H9 (cell line): ENCODE results near the gene ASB10. TPM values are rescaled to one million over a fixed set of nuclear protein-coding genes. Genes with fewer than 3 reads are reported as not detected.
A peak's percentile ranks its signal among the peaks of the same experiment; 100 is the strongest.

Experiments
- DNase-seq: peaks from one replicate; pipeline ENCODE4 v3.0.0-alpha.2; 2017
- H2AFZ ChIP-seq: one replicate; pipeline ENCODE4 v1.6.1; 2013; ENCODE audit warnings: mild to moderate bottlenecking, low read length, control low read depth, moderate library complexity
- H2AK5ac ChIP-seq: 2 replicates; pipeline ENCODE4 v1.6.1; 2013; ENCODE audit warnings: low read length, control low read depth, mixed read lengths; ENCODE audit not compliant: insufficient read length
- H2BK120ac ChIP-seq: one replicate; pipeline ENCODE4 v1.6.1; 2013; ENCODE audit warnings: low read depth, mild to moderate bottlenecking, low read length, control low read depth, inconsistent platforms; ENCODE audit not compliant: poor library complexity, severe bottlenecking
- H2BK12ac ChIP-seq: 2 replicates; pipeline ENCODE4 v1.6.1; 2013; ENCODE audit warnings: low read length, control low read depth, mixed read lengths, low read depth; ENCODE audit not compliant: insufficient read length
- H2BK15ac ChIP-seq: 2 replicates; pipeline ENCODE4 v1.6.1; 2013; ENCODE audit warnings: low read depth, low read length, control low read depth
- H2BK20ac ChIP-seq: one replicate; pipeline ENCODE4 v1.6.1; 2013; ENCODE audit warnings: low read depth, mild to moderate bottlenecking, low read length, control low read depth, inconsistent platforms; ENCODE audit not compliant: poor library complexity, severe bottlenecking
- H2BK5ac ChIP-seq: 2 replicates; pipeline ENCODE4 v1.6.1; 2013; ENCODE audit warnings: low read length, control low read depth, mixed read lengths; ENCODE audit not compliant: insufficient read length
- H3K14ac ChIP-seq: 2 replicates; pipeline ENCODE4 v1.6.1; 2013; ENCODE audit warnings: low read length, control low read depth; ENCODE audit not compliant: insufficient read depth
- H3K18ac ChIP-seq: 2 replicates; pipeline ENCODE4 v1.6.1; 2013; ENCODE audit warnings: low read depth, mild to moderate bottlenecking, mixed read lengths, low read length, control low read depth; ENCODE audit not compliant: insufficient read length
- H3K23ac ChIP-seq: 2 replicates; pipeline ENCODE4 v1.6.1; 2013; ENCODE audit warnings: low read length, control low read depth, mixed read lengths, low read depth; ENCODE audit not compliant: insufficient read length
- H3K23me2 ChIP-seq: 2 replicates; pipeline ENCODE4 v1.6.1; 2013; ENCODE audit warnings: low read depth, mild to moderate bottlenecking, mixed read lengths, low read length, control low read depth; ENCODE audit not compliant: insufficient read length, poor library complexity, severe bottlenecking
- H3K27ac ChIP-seq: 2 replicates; pipeline ENCODE4 v1.5.1; 2013; ENCODE audit warnings: low read length, control low read depth, mixed read lengths, low read depth; ENCODE audit not compliant: insufficient read length
- H3K27me3 ChIP-seq: 2 replicates; pipeline ENCODE4 v1.6.1; 2013; ENCODE audit warnings: low read length, control low read depth, inconsistent platforms; ENCODE audit not compliant: insufficient read depth
- H3K4ac ChIP-seq: 2 replicates; pipeline ENCODE4 v1.6.1; 2013; ENCODE audit warnings: low read depth, mild to moderate bottlenecking, control low read depth, inconsistent platforms, low read length, moderate library complexity
- H3K4me1 ChIP-seq: 2 replicates; pipeline ENCODE4 v1.6.1; 2013; ENCODE audit warnings: low read length, control low read depth, inconsistent platforms; ENCODE audit not compliant: insufficient read depth
- H3K4me2 ChIP-seq: 2 replicates; pipeline ENCODE4 v1.6.1; 2013; ENCODE audit warnings: low read length, control low read depth, mixed read lengths; ENCODE audit not compliant: insufficient read length, insufficient read depth
- H3K56ac ChIP-seq: 2 replicates; pipeline ENCODE4 v1.6.1; 2013; ENCODE audit warnings: low read depth, mild to moderate bottlenecking, mixed read lengths, low read length, control low read depth; ENCODE audit not compliant: insufficient read length
- H3K79me1 ChIP-seq: 2 replicates; pipeline ENCODE4 v1.6.1; 2013; ENCODE audit warnings: low read depth, mild to moderate bottlenecking, moderate library complexity, low read length, control low read depth, inconsistent platforms; ENCODE audit not compliant: insufficient read depth, poor library complexity, severe bottlenecking
- H3K79me2 ChIP-seq: 2 replicates; pipeline ENCODE4 v1.6.1; 2013; ENCODE audit warnings: low read length, control low read depth, inconsistent platforms; ENCODE audit not compliant: insufficient read depth
- H3K9ac ChIP-seq: 2 replicates; pipeline ENCODE4 v1.6.1; 2013; ENCODE audit warnings: low read length, control low read depth, mixed read lengths; ENCODE audit not compliant: insufficient read length; ENCODE audit errors: extremely low read depth
- H3K9me3 ChIP-seq: one replicate; pipeline ENCODE4 v1.6.1; 2013; ENCODE audit warnings: low read depth, low read length, inconsistent platforms; ENCODE audit not compliant: control insufficient read depth
- H3T11ph ChIP-seq: one replicate; pipeline ENCODE4 v1.6.1; 2013; ENCODE audit warnings: mild to moderate bottlenecking, low read length, control low read depth, inconsistent platforms
- H4K20me1 ChIP-seq: one replicate; pipeline ENCODE4 v1.6.1; 2013; ENCODE audit not compliant: control insufficient read depth, insufficient read length, insufficient read depth
- H4K5ac ChIP-seq: 2 replicates; pipeline ENCODE4 v1.6.1; 2013; ENCODE audit warnings: low read depth, mild to moderate bottlenecking, mixed read lengths, low read length, control low read depth; ENCODE audit not compliant: insufficient read length
- H4K8ac ChIP-seq: replicated peaks from 2 replicates; pipeline ENCODE4 v1.6.1; 2013; ENCODE audit warnings: low read length, control low read depth, mixed read lengths, low read depth; ENCODE audit not compliant: insufficient read length
- H4K91ac ChIP-seq: 2 replicates; pipeline ENCODE4 v1.6.1; 2013; ENCODE audit warnings: low read depth, mild to moderate bottlenecking, moderate library complexity, mixed read lengths, low read length, control low read depth; ENCODE audit not compliant: insufficient read length
- H3K27ac Mint-ChIP-seq, 3 experiments: 2 replicates in 2 of 3; 3 replicates in 1 of 3; pipeline ENCODE4 v1.8.0; 2020 to 2021; ENCODE audit warnings: mixed read lengths in 3 of 3, mild to moderate bottlenecking in 1 of 3, moderate library complexity in 1 of 3
- H3K27me3 Mint-ChIP-seq: 2 replicates; pipeline ENCODE4 v1.8.0; 2021; ENCODE audit warnings: low read depth, mild to moderate bottlenecking, moderate library complexity, mixed read lengths
- H3K36me3 Mint-ChIP-seq, 3 experiments: 2 replicates in 2 of 3; 3 replicates in 1 of 3; pipeline ENCODE4 v1.8.0; 2020 to 2021; ENCODE audit warnings: low read depth in 3 of 3, mixed read lengths in 3 of 3; ENCODE audit not compliant: insufficient read depth in 1 of 3
- H3K4me1 Mint-ChIP-seq, 2 experiments: 2 replicates each; pipeline ENCODE4 v1.8.0; 2020; ENCODE audit warnings: mixed read lengths in 2 of 2
- H3K4me3 Mint-ChIP-seq, 2 experiments: 2 replicates in 1 of 2; 3 replicates in 1 of 2; pipeline ENCODE4 v1.8.0; 2020 to 2021; ENCODE audit warnings: mild to moderate bottlenecking in 2 of 2, mixed read lengths in 2 of 2, moderate library complexity in 1 of 2
- H3K9me3 Mint-ChIP-seq, 2 experiments: 2 replicates in 1 of 2; 3 replicates in 1 of 2; pipeline ENCODE4 v1.8.0; 2020; ENCODE audit warnings: mild to moderate bottlenecking in 2 of 2, mixed read lengths in 2 of 2, moderate library complexity in 1 of 2
- CTCF ChIP-seq: fragments of 200-600 bp; sonication (generic); conservative IDR thresholded peaks from 3 replicates; pipeline ENCODE4 v1.8.0; 2021; ENCODE audit warnings: antibody characterized with exemption, mild to moderate bottlenecking
- WGBS: extraction: QIAGEN DNeasy Blood & Tissue Kit; methylation state at CpG from one replicate; pipeline ENCODE4 v1.1.7; 2013; ENCODE audit warnings: missing lambda C conversion rate, low lambda C conversion rate, mixed read lengths; ENCODE audit not compliant: insufficient read length; ENCODE audit errors: extremely low coverage; 5-methylcytosine and 5-hydroxymethylcytosine counted together
- total RNA-seq: library from RNA; stranded (reverse); gene quantifications from 2 replicates; pipeline ENCODE4 v1.2.1, GENCODE V29; 2021

The ASB10 gene
- total RNA-seq, 1 experiment from 2014 or later = not detected

GRCh38 chr7:151144387-151144786, 42.7 kb downstream of the ASB10 start:
- H2BK15ac ChIP-seq = no peak overlapping the region
- no peak overlapping the region for H3K9ac ChIP-seq
- Mint-ChIP-seq H3K27me3 (peaks cover 17% of the 10 kb centered on the region), H3K4me1 (peaks cover 33 to 50% of the 10 kb centered on the region in 2 experiments), H3K36me3 (peaks cover 8 to 43% (median 22%) of the 10 kb centered on the region in 3 experiments; a peak in 6 of 7 replicates), H3K4me3 (no peak overlapping the region), H3K27ac (peak overlapping the region in 1 of 3 experiments; percentile 31; a peak in 3 of 7 replicates), H3K9me3 (no peaks in the 10 kb centered on the region; a peak in 1 of 5 replicates)
- H3K23me2 ChIP-seq = no peaks in the 10 kb centered on the region
- H3K14ac ChIP-seq = no peak overlapping the region
- H2AFZ ChIP-seq = no peak overlapping the region
- H3K4me2 ChIP-seq = no peak overlapping the region
- no peaks in the 10 kb centered on the region for H3K79me2 ChIP-seq
- H2BK20ac ChIP-seq = no peak overlapping the region
- WGBS = no CpG with 5 or more reads among the region's 7 CpGs
- no peak for DNase-seq
- H4K5ac ChIP-seq = no peak overlapping the region
- no peaks in the 10 kb centered on the region for H3K27me3 ChIP-seq
- H4K91ac ChIP-seq = no peak overlapping the region
- H4K20me1 ChIP-seq = no peaks in the 10 kb centered on the region
- H3K9me3 ChIP-seq = no peaks in the 10 kb centered on the region
- H2BK5ac ChIP-seq = no peak overlapping the region
- no peak overlapping the region for H3K56ac ChIP-seq
- H3K4me1 ChIP-seq = no peaks in the 10 kb centered on the region
- no peak overlapping the region for H2AK5ac ChIP-seq
- TF ChIP-seq CTCF = no peak
- H3K79me1 ChIP-seq = no peaks in the 10 kb centered on the region
- H3K23ac ChIP-seq = no peak overlapping the region
- H3K4ac ChIP-seq = no peak overlapping the region
- no peak overlapping the region for H2BK120ac ChIP-seq
- H3K18ac ChIP-seq = no peak overlapping the region
- H3K27ac ChIP-seq = no peak overlapping the region
- H4K8ac ChIP-seq = no peak overlapping the region
- no peak overlapping the region for H3T11ph ChIP-seq
- H2BK12ac ChIP-seq = no peak overlapping the region
